GM15510 (cell line): ENCODE measurements around the gene SHOC2.

ENCODE experiments used
- POLR2A ChIP-seq: IDR thresholded peaks from 3 replicates; pipeline ENCODE4 v1.6.1; 2011; ENCODE audit warnings: borderline replicate concordance; ENCODE audit not compliant: insufficient read length; ENCODE audit errors: extremely low read depth

SHOC2 gene

DNA sequence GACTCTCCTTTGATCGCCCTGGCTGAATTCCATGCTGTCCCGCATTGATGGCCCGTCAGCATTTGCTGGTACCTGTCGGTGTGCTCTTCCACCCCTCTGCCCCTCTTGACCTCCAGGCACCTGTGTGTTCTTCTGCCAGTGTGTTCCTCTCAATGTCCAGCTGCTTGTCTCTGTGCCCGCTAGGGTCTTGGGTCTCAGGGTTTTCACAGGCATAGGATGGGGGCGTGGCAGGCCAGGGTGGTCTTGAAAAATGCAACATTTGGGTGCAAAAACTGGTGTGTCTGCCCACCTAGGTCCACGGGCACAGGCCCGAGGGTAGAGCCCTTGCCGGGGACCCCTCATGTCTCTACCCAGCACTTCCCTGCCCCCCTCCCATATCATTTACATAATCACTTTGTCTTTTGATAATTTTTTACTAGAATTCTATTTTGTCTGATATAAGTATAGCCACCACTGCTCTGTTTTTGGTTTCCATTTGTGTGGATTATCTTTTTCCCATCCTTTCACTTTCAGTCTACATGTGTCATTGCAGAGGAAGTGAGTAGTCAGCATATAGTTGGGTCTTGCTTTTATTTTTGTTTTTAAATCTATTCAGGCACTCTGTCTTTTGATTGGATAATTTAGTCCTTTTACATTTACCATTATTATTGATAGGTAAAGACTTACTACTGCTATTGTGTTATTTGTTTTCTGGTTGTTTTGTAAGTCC is 110.8 kb downstream of the SHOC2 start:
- no peak for TF ChIP-seq POLR2A

DNA sequence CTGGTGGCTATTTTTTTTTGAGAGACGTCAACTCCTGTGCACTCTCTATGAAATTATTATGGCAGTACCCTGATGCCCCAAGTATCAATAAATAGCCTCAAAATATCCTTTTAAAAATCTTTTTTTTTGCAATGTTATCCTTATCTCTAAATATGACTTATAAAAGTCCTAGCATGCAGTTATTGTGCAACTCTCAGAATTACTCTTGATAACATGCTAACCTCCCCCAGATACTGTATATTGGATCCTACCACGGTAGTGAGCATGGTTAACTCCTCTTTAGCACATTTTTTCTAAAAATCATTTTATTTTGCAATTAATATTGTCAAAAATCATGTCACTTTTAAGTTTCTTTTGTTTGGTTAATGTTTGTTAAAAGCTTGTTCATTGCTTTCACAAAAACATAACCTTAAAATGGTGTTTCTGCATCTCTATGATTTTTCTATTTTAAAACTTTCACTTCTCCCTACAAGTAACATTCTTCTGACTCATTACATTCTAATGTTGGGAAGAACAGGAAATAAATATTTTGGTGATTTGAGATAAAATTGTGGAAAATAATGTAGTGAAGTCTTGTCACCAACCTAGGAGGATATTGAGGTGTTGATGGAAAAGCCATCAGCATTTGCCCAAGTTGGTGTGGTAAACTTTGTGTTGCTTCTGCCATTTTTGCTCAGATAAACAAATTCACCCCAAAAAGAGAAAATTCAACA is 115.3 kb downstream of the SHOC2 start:
- TF ChIP-seq POLR2A: no peak

DNA sequence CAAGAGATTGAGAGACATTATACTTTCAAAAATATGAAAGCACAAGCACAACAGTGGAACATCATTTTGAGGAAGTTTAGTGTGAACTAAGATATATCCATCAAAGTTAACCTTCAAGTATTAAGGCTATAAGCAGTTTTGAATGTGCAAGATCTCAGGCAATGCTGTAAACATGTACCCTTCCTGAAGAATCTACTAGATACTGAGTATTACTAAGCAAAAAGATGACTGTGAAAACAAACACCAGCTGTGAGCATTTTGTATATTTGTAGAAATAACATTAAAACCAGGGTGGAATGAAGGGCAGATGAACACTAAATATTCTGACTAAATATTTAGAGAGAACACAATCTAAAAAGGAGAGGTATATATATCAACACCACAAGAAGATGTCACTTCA is 116.1 kb downstream of the SHOC2 start:
- no peak for TF ChIP-seq POLR2A

DNA sequence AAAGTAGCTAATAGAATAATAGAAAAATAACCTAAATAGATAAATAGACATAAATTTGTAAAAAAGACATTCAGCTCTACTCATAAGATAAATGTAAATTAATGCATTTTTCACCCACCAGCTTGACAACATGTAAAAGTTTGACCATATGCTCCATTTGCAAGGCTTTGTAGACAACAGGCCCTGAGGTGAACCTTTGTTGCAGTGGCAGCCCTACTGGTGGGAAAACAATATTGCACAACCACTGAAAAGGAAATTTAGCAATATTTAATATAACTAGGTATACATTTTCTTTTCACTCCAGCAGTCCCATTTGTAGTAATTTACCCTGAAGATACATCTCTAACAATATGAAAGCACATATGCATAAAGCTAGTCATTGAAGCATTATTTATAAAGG is 118.5 kb downstream of the SHOC2 start:
- TF ChIP-seq POLR2A: no peak

DNA sequence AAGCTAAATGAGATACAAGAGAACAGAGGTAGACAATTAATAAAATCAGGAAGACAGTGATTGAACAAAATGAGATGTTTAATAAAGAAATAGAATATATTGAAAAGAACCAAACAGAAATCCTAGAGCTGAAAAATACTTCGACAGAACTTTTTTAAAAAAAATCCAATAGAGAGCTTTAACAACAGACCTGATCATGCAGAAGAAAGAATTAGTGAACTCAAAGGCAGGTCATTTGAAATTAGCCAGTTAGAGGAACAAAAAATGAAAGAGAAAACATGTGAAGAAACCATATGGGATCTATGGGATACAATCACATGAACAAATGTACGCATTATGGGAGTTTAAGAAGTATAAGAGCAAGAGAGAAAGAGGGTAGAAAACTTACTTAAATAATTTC is 120.1 kb downstream of the SHOC2 start:
- TF ChIP-seq POLR2A: no peak

DNA sequence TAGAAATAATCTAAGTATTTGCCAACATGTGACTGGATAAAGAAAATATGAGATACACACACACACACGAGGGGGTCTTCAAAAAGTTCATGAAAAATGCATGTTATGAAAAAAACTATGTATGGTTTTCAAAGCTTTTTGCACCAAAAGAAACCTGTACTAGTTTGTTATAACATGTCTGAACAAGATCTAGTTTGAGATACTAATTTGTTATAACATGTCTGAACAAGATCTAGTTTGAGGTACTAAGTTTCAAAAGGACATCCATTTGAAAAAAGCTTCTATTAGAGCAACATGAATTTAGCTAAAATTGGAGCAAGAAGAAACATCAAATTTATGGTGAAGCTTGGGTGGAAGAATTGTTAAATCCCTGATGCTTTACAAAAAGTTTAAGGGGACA is 137.6 kb downstream of the SHOC2 start:
- TF ChIP-seq POLR2A: no peak
